NCI-H748 treated with DMSO at 0.1 percent for 48 hours (cell line): Measurements from ENCODE around the gene ZNF746.

ENCODE experiments used
- DNase-seq: peaks from one replicate; lab custom pipeline; 2025; lab: John Stamatoyannopoulos, UW

The ZNF746 gene

DNA sequence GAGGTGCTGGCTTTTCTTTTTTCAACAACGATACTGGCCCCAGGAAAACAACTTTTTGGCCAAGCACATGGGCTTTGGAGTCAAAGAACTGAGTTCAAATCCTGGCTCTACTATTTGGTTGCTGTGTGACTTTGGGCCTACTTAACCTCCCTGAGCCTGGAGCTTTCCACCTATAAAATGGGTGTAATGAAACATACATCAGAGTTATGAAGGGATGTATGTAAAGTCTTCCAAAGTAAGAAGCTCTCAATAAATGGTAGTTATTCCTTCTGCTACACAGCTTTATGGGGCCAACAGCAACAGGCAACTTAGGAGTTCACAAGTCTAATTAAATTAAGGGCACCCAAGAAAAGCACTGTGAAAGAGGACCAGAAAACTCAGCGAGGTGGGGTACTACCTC lies 69.7 kb downstream of the ZNF746 start:
- DNase-seq: no peak

DNA sequence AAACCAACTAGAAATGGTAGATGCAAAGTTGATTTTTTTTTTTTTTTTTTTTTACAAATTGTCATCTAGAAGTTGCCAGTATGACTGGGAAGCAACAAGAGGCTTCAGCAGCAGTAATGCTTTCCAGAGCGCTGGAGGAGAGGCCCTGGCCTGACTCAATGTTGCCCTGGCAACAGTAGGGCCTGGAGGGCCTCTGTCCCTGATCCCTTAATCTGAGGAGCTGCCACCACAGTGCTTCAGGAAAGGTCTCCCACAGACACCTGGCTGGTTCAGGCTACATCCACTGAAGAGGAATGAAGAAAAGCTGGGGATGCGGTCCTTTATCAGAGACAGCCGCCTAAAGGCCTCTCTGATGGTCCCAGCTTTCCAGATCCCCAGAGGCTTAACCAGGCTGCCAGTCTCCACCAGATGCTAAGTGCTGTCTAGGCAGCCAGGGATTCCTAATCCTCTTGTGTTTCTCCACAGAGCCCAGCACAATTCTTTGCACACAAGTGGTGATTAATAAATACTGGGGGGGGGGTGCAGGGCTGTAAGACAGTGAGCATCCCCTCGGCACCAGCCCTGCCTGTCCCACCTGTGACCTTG lies 70.4 kb downstream of the ZNF746 start:
- DNase-seq: no peak

DNA sequence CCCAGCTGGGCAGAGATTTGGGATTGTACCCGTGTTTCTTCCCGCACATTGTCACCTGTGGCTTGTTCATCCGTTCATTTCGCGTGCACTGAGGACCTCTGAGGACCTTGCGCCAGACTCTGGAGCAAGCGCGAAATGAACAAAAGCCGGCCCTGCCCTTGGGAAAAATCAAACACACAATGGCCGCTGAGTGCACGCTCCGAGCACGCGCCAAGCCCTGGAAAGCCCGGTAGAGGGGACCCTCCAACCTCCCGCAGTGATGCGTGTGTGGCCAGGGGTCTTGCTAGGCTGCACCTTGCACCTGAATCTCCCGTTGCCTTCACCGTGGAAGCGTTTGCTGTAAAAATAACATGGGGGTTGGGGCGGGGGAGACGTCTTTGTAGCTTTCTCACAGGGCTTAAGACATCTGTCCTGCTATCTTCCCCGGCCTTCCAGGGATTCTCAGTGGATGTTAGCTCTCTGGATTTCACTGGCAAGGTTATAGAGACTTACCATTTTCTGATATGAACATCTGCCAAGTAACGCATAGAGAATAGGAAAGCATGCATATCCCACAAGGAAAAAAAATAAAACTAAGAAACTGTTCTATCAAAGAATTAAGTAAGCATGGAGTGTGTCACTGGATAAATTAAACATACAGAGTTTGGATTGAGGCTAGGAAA lies 74.0 kb downstream of the ZNF746 start:
- no peak for DNase-seq

DNA sequence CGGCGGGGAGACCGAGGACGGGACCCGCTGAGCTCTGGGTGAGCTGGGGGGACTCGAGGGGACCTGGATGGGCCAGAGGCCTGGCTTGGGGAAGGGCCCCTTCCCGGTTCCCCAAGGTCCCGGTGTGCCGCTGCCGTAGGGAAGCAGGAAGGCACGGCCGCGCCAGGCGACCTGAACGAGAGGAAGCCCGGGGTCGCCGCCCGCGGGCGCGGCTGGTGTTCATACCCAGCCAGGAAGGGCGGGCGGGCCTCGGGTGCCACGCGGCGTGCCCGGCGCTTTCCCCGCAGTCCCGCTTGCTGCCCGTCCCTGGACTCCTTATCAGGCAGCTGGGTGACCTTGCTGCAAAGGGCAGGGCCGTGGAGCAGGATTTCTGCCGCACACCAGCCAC lies 74.7 kb downstream of the ZNF746 start:
- DNase-seq: no peak
